HEK293T (cell line): ENCODE measurements around the gene HTT.

ENCODE experiments used
- CTCF ChIA-PET: fragments of 350-600 bp; formaldehyde crosslinking; extraction: SDS; loops from one replicate; lab custom pipeline; 2021; ENCODE audit warnings: antibody characterized with exemption, inconsistent platforms; lab: Yijun Ruan, JAX
- POLR2A ChIA-PET: fragments of 350-600 bp; formaldehyde crosslinking; extraction: SDS; loops from one replicate; lab custom pipeline; 2020; ENCODE audit warnings: antibody characterized with exemption, inconsistent platforms; lab: Yijun Ruan, JAX
- DNase-seq: peaks from one replicate; pipeline ENCODE4 v3.0.0; 2012; ENCODE audit warnings: mixed read lengths; ENCODE audit errors: extremely low spot score
- ARNT ChIP-seq: fragments of 450-650 bp; IDR thresholded peaks from 2 replicates; pipeline ENCODE4 v1.6.1; 2017; ENCODE audit warnings: mild to moderate bottlenecking
- BHLHE40 ChIP-seq: fragments of 450-650 bp; IDR thresholded peaks from 2 replicates; pipeline ENCODE4 v1.6.1; 2016; ENCODE audit warnings: mild to moderate bottlenecking, moderate library complexity, borderline replicate concordance
- CTBP1 ChIP-seq: fragments of 450-650 bp; IDR thresholded peaks from 2 replicates; pipeline ENCODE4 v1.6.1; 2016; ENCODE audit warnings: borderline replicate concordance
- ELF4 ChIP-seq: fragments of 450-650 bp; IDR thresholded peaks from 2 replicates; pipeline ENCODE4 v1.6.1; 2017; ENCODE audit warnings: antibody characterized with exemption
- FOXA1 ChIP-seq: fragments of 450-650 bp; IDR thresholded peaks from 2 replicates; pipeline ENCODE4 v1.6.1; 2016; ENCODE audit warnings: mild to moderate bottlenecking
- FOXK2 ChIP-seq: fragments of 450-650 bp; IDR thresholded peaks from 2 replicates; pipeline ENCODE4 v1.6.1; 2016; ENCODE audit warnings: mild to moderate bottlenecking
- FOXM1 ChIP-seq: fragments of 450-650 bp; IDR thresholded peaks from 2 replicates; pipeline ENCODE4 v1.6.1; 2017; ENCODE audit warnings: mild to moderate bottlenecking, borderline replicate concordance
- HDGF ChIP-seq: fragments of 450-650 bp; IDR thresholded peaks from 2 replicates; pipeline ENCODE4 v1.6.1; 2017; ENCODE audit warnings: antibody characterized with exemption, borderline replicate concordance
- L3MBTL2 ChIP-seq: fragments of 450-650 bp; conservative IDR thresholded peaks from 2 replicates; pipeline ENCODE4 v1.6.1; 2016; ENCODE audit warnings: mild to moderate bottlenecking
- LEF1 ChIP-seq: fragments of 450-650 bp; IDR thresholded peaks from 2 replicates; pipeline ENCODE4 v1.6.1; 2017; ENCODE audit warnings: mild to moderate bottlenecking, borderline replicate concordance
- NFRKB ChIP-seq: fragments of 450-650 bp; IDR thresholded peaks from 2 replicates; pipeline ENCODE4 v1.6.1; 2016; ENCODE audit warnings: mild to moderate bottlenecking, moderate library complexity
- PKNOX1 ChIP-seq: fragments of 450-650 bp; IDR thresholded peaks from 2 replicates; pipeline ENCODE4 v1.6.1; 2016
- SP1 ChIP-seq: fragments of 450-650 bp; IDR thresholded peaks from 2 replicates; pipeline ENCODE4 v1.6.1; 2017
- SUZ12 ChIP-seq: fragments of 450-650 bp; IDR thresholded peaks from 2 replicates; pipeline ENCODE4 v1.6.1; 2016; ENCODE audit warnings: mild to moderate bottlenecking
- TARDBP ChIP-seq: fragments of 450-650 bp; IDR thresholded peaks from 2 replicates; pipeline ENCODE4 v1.6.1; 2016
- ZNF384 ChIP-seq: fragments of 450-650 bp; IDR thresholded peaks from 2 replicates; pipeline ENCODE4 v1.6.1; 2016

HTT gene

GRCh38 chr4:3253808-3254207 is 179.3 kb downstream of the HTT start:
- ChIA-PET POLR2A (no interaction called here), CTCF (no interaction called here)
- TF ChIP-seq FOXM1 = no peak
- TF ChIP-seq HDGF = no peak
- TF ChIP-seq ARNT = no peak
- TF ChIP-seq SUZ12 = no peak
- TF ChIP-seq CTBP1 = no peak
- TF ChIP-seq ZNF384 = no peak
- no peak for TF ChIP-seq L3MBTL2
- no peak for TF ChIP-seq PKNOX1
- TF ChIP-seq SP1 = no peak
- no peak for DNase-seq

GRCh38 chr4:3254302-3255131 is 180.0 kb downstream of the HTT start:
- DNase-seq = no peak
- ChIA-PET CTCF (no interaction called here), POLR2A (no interaction called here)
- TF ChIP-seq BHLHE40 = no peak

GRCh38 chr4:3255611-3256186 is 181.2 kb downstream of the HTT start:
- ChIA-PET POLR2A (no interaction called here), CTCF (no interaction called here)
- no peak for TF ChIP-seq FOXK2
- TF ChIP-seq ZNF384 = no peak
- DNase-seq = no peak

GRCh38 chr4:3256230-3257102 is 182.0 kb downstream of the HTT start:
- no peak for DNase-seq
- POLR2A ChIA-PET = no interaction called here
- TF ChIP-seq ARNT (no peak), L3MBTL2 (no peak), LEF1 (no peak), HDGF (no peak), FOXK2 (no peak), CTBP1 (no peak), BHLHE40 (no peak), FOXA1 (no peak), SP1 (no peak)
- CTCF ChIA-PET = interaction anchor here (1.2 kb wide), 1 partner anchor 12 kb away, joined by 4 read pairs; no protein-coding TSS in a partner anchor

GRCh38 chr4:3257103-3257555 is 182.6 kb downstream of the HTT start:
- CTCF ChIA-PET = interaction anchor here (1.2 kb wide), 1 partner anchor 13 kb away, joined by 4 read pairs; no protein-coding TSS in a partner anchor
- TF ChIP-seq SP1 = no peak
- no peak for TF ChIP-seq PKNOX1
- no peak for TF ChIP-seq ELF4
- no peak for TF ChIP-seq ZNF384
- TF ChIP-seq BHLHE40 = no peak
- TF ChIP-seq FOXA1 = no peak
- no peak for TF ChIP-seq HDGF
- TF ChIP-seq SUZ12 = no peak
- no peak for TF ChIP-seq TARDBP
- TF ChIP-seq CTBP1 = no peak
- TF ChIP-seq NFRKB = no peak
- no peak for TF ChIP-seq LEF1
- no peak for TF ChIP-seq L3MBTL2
- TF ChIP-seq FOXK2 = no peak
- TF ChIP-seq ARNT = no peak
- no peak for TF ChIP-seq FOXM1
- DNase-seq = no peak
- POLR2A ChIA-PET = interaction anchor here (1.2 kb wide), 1 partner anchor 10 kb away, joined by 3 read pairs; no protein-coding TSS in a partner anchor

GRCh38 chr4:3257556-3258482 is 183.3 kb downstream of the HTT start:
- no peak for TF ChIP-seq CTBP1
- TF ChIP-seq FOXK2 = no peak
- TF ChIP-seq ELF4 = no peak
- no peak for TF ChIP-seq TARDBP
- TF ChIP-seq FOXM1 = no peak
- no peak for TF ChIP-seq L3MBTL2
- TF ChIP-seq PKNOX1 = no peak
- TF ChIP-seq FOXA1 = no peak
- TF ChIP-seq ZNF384 = no peak
- no peak for TF ChIP-seq BHLHE40
- TF ChIP-seq HDGF = no peak
- TF ChIP-seq ARNT = no peak
- no peak for TF ChIP-seq LEF1
- TF ChIP-seq NFRKB = no peak
- no peak for TF ChIP-seq SP1
- no peak for TF ChIP-seq SUZ12
- CTCF ChIA-PET = interaction anchor here (1.2 kb wide), 1 partner anchor 14 kb away, joined by 4 read pairs; no protein-coding TSS in a partner anchor
- no peak for DNase-seq
- POLR2A ChIA-PET = interaction anchor here (1.2 kb wide), 1 partner anchor 11 kb away, joined by 3 read pairs; no protein-coding TSS in a partner anchor
